ENCODE measurements around the gene SLC35C1.

DNA sequence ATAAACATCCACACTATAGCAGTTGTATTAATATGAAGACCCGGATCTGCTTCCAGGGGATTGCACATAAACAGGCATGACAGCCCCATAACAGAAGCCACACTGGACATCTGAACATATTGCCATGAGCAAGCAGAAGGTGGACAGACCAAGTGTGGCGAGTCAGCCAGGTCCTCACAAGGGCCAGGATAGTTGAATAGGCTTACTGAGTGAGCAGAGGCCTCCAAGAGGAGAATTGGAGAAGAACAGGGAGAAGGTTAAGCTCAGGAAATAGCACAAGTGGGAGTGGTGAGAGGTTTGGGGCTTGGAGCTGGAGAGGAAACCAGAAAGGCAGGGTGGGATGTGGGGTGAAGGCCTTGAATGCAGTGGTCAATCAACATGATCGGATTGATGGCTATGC lies 10.8 kb downstream of the SLC35C1 start:
- TF ChIP-seq, protein P1, sequence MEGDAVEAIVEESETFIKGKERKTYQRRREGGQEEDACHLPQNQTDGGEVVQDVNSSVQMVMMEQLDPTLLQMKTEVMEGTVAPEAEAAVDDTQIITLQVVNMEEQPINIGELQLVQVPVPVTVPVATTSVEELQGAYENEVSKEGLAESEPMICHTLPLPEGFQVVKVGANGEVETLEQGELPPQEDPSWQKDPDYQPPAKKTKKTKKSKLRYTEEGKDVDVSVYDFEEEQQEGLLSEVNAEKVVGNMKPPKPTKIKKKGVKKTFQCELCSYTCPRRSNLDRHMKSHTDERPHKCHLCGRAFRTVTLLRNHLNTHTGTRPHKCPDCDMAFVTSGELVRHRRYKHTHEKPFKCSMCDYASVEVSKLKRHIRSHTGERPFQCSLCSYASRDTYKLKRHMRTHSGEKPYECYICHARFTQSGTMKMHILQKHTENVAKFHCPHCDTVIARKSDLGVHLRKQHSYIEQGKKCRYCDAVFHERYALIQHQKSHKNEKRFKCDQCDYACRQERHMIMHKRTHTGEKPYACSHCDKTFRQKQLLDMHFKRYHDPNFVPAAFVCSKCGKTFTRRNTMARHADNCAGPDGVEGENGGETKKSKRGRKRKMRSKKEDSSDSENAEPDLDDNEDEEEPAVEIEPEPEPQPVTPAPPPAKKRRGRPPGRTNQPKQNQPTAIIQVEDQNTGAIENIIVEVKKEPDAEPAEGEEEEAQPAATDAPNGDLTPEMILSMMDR (IDR thresholded peaks at IDR 0.05; ENCODE audit: low read depth, low read length), result no peak
- TF ChIP-seq EZH2phosphoT487 (IDR thresholded peaks at IDR 0.05; ENCODE audit: low read depth), result no peak

Data from OCI-LY3 (cell line).